Effector CD8-positive, alpha-beta T cell (primary cell): ENCODE results near the gene ING5.
"Not testable (repeated sequence)": the region's sequence is repeated elsewhere in the genome, so short reads cannot be mapped to it uniquely, and the experiment has no call there.

Experiments
- DNase-seq: peaks from one replicate; lab custom pipeline; 2025; lab: John Stamatoyannopoulos, UW

The ING5 gene

GRCh38 chr2:241739177-241739576, 37.3 kb downstream of the ING5 start:
- no peak for DNase-seq

- DNase-seq = no peak
Observed at GRCh38 chr2:241739651-241740050, 37.8 kb downstream of the ING5 start.

GRCh38 chr2:241741016-241741415, 39.2 kb downstream of the ING5 start:
- DNase-seq = no peak

GRCh38 chr2:241742320-241742939, 40.6 kb downstream of the ING5 start:
- DNase-seq = no peak

- not testable (repeated sequence) for DNase-seq
Observed at GRCh38 chr2:241743008-241743407, 41.2 kb downstream of the ING5 start.

- DNase-seq = no peak
Observed at GRCh38 chr2:241743620-241744019, 41.8 kb downstream of the ING5 start.

- no peak for DNase-seq
Observed at GRCh38 chr2:241744028-241744754, 42.4 kb downstream of the ING5 start.

GRCh38 chr2:241745276-241745675, 43.4 kb downstream of the ING5 start:
- no peak for DNase-seq

- DNase-seq = no peak
Observed at GRCh38 chr2:241746084-241746483, 44.2 kb downstream of the ING5 start.

- no peak for DNase-seq
Observed at GRCh38 chr2:241748468-241749256, 46.8 kb downstream of the ING5 start.

GRCh38 chr2:241750076-241750840, 48.4 kb downstream of the ING5 start:
- DNase-seq = no peak

- DNase-seq = no peak
Observed at GRCh38 chr2:241751152-241751551, 49.3 kb downstream of the ING5 start.

GRCh38 chr2:241751776-241752175, 49.9 kb downstream of the ING5 start:
- no peak for DNase-seq

- no peak for DNase-seq
Observed at GRCh38 chr2:241752253-241752652, 50.4 kb downstream of the ING5 start.

GRCh38 chr2:241752689-241753276, 50.9 kb downstream of the ING5 start:
- DNase-seq = no peak

- DNase-seq = no peak
Observed at GRCh38 chr2:241753493-241753892, 51.7 kb downstream of the ING5 start.

GRCh38 chr2:241754042-241754441, 52.2 kb downstream of the ING5 start:
- DNase-seq = no peak

GRCh38 chr2:241755166-241755565, 53.3 kb downstream of the ING5 start:
- no peak for DNase-seq

GRCh38 chr2:241755777-241756176, 53.9 kb downstream of the ING5 start:
- DNase-seq = no peak

- DNase-seq = no peak
Observed at GRCh38 chr2:241759067-241759807, 57.4 kb downstream of the ING5 start.

GRCh38 chr2:241759893-241760292, 58.1 kb downstream of the ING5 start:
- DNase-seq = not testable (repeated sequence)
